ENCODE measurements around the gene PRTFDC1.

GRCh38 chr10:24901686-24902399 is 50.6 kb downstream of the PRTFDC1 start:
- no peak for TF ChIP-seq ZFX (CRISPR knock-in tag; IDR thresholded peaks at IDR 0.05; ENCODE audit: low read depth)
- TF ChIP-seq ZNF232 (CRISPR knock-in tag; IDR thresholded peaks at IDR 0.05; ENCODE audit: borderline replicate concordance): no peak
- TF ChIP-seq EZH2 (conservative IDR thresholded peaks at IDR 0.05; ENCODE audit: low read depth, low read length): no peak
- TF ChIP-seq KDM4B (CRISPR knock-in tag; IDR thresholded peaks at IDR 0.05): no peak
- no peak for TF ChIP-seq ZNF3 (CRISPR knock-in tag; IDR thresholded peaks at IDR 0.05)
- no peak for TF ChIP-seq MAFK (conservative IDR thresholded peaks at IDR 0.05 in 1 of 2, IDR thresholded peaks at IDR 0.05 in 1 of 2; ENCODE audit: low read length in 2 of 2)
- TF ChIP-seq BCLAF1 (IDR thresholded peaks at IDR 0.05): no peak
- no peak for TF ChIP-seq POLR2A (IDR thresholded peaks at IDR 0.05; ENCODE audit: insufficient read depth in 1 of 2, low read depth in 2 of 2, low read length in 2 of 2)
